Fibroblast of lung (primary cell): ENCODE measurements around the gene ADNP.

Source experiments
- EZH2 ChIP-seq: IDR thresholded peaks from 2 replicates; pipeline ENCODE4 v1.5.1; 2012; ENCODE audit warnings: low read length, control low read depth, mild to moderate bottlenecking; ENCODE audit errors: missing control alignments
- TF ChIP-seq, protein P1 (sequence below), 2 donors: IDR thresholded peaks in 1 of 2; conservative IDR thresholded peaks in 1 of 2; 1 replicate in 1 of 2; 2 replicates in 1 of 2; pipeline ENCODE4 v1.5.1; 2011 to 2012; ENCODE audit warnings: low read length in 2 of 2, control low read depth in 1 of 2, inconsistent platforms in 1 of 2, low read depth in 1 of 2, mild to moderate bottlenecking in 1 of 2

GRCh38 chr20:50865114-50865513 lies 66.1 kb downstream of the ADNP start:
- TF ChIP-seq, protein P1, sequence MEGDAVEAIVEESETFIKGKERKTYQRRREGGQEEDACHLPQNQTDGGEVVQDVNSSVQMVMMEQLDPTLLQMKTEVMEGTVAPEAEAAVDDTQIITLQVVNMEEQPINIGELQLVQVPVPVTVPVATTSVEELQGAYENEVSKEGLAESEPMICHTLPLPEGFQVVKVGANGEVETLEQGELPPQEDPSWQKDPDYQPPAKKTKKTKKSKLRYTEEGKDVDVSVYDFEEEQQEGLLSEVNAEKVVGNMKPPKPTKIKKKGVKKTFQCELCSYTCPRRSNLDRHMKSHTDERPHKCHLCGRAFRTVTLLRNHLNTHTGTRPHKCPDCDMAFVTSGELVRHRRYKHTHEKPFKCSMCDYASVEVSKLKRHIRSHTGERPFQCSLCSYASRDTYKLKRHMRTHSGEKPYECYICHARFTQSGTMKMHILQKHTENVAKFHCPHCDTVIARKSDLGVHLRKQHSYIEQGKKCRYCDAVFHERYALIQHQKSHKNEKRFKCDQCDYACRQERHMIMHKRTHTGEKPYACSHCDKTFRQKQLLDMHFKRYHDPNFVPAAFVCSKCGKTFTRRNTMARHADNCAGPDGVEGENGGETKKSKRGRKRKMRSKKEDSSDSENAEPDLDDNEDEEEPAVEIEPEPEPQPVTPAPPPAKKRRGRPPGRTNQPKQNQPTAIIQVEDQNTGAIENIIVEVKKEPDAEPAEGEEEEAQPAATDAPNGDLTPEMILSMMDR (conservative IDR thresholded peaks at IDR 0.05 in 1 of 2, IDR thresholded peaks at IDR 0.05 in 1 of 2; ENCODE audit: low read depth in 1 of 2, low read length in 2 of 2) = no peak
- TF ChIP-seq EZH2 = no peak
